NCI-H1694 (cell line): ENCODE measurements around the gene ZNF264.
"Not testable (repeated sequence)": the region's sequence is repeated elsewhere in the genome, so short reads cannot be mapped to it uniquely, and the experiment has no call there.

Experiments used
- DNase-seq: peaks from one replicate; lab custom pipeline; 2025; lab: John Stamatoyannopoulos, UW

ZNF264 gene

DNA sequence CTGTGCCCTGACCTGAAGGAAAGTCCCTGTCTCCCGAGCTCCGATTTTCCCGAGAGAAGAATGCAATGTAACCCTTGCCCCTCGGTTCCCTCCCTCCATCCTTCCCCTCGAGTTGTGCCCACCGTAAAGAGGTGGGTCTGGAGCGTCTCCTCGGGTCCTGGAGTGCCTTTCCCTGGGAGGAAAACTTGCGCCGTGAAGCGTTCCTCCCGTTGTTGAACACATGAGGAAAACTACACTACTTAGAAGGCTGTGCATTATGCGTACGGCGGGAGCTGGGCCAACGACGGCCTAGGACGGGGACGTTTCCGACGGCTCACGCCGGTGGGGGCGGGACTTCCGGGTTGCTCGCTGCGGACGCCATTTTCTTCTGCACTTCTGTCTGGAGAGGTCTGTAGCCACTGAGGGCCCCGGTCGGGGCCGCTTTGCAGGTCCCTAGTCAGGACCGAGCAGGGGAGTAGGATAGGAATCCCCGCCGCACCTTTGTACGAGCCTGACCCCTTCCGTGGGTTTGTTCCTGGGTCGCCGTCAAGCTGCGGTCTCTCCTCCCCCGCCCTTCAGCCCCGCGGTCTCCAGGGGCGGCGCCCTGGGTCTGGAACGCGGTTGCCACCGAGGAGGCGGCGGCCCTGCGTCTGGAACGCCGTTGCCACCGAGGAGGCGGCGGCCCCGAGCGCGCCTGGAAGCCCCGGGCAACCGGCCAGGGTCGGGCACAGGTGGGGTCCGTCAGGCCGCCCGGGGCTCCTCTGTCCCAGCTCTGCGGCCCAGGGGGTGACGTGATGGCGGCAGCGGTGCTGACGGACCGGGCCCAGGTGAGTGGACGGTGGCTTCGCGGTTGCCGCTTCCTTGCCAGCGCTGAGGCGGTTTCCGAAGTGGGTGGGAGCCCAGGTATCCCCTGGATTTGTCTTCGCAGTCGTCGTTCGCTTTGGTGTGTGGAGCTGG, at the start of gene ZNF264:
TSS of gene ZNF264 (plus strand) at position 360 of the 936 bp plus-strand sequence. CDS start at position 774, 414 bp downstream.
- peak; percentile 16 for DNase-seq

DNA sequence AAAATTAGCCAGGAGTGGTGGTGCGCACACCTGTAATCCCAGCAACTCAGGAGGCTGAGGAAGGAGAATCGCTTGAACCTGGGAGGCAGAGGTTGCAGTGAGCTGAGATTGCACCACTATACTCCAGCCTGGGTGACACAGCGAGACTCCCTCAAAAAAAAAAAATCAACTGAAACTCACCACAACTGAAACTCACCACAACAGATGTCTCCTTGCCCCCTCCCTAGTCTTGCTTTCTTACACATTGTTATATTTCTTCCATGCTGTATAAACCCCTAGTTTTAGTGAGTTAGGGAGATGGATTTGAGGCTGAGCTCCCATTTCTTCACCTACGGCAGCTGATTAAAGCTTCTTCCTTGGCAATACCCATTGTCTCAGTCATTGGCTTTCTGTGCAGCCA, 49.6 kb upstream of the ZNF264 start:
- DNase-seq: no peak

DNA sequence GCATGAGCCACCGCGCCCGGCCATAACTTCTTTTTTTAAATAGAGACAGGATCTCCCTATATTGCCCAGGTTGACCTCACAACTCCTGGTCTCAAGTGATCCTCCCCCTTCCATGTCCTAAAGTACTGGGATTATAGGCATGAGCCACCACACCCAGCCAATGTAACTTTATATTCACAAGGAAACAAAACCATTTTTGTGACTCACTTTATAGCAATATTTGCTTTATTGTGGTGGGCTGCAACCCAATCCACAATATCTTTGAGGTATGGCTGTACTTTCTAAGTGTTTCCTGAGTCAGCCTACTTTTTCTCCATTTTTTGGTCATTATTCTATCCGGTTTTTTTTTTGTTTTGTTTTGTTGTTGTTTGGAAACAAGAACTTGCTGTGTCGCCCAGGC, 38.4 kb upstream of the ZNF264 start:
- DNase-seq: no peak

DNA sequence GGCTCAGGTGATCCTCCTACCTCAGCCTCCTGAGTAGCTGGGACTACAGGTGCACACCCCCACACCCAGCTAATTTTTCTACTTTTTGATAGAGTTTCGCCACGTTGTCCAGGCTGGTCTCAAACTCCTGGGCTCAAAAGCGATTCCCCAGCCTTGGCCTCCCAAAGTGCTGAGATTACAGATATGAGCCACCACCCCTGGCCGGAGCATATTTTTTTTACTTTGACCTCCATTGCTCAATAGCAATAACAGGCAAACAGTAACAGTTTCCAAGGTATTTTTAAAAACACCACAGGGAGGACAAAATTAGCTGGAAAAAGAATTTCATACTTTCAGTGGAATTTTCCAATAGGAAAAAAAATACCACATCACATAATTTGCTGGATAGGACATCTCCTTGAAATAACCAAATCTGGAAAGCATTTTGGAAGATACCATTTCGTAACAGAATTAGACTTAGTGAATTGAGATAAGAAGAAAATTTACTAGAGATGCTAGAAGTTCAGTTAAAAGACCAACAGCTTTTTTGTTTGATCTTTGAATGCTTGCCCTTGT, 29.2 kb upstream of the ZNF264 start:
- DNase-seq: no peak

DNA sequence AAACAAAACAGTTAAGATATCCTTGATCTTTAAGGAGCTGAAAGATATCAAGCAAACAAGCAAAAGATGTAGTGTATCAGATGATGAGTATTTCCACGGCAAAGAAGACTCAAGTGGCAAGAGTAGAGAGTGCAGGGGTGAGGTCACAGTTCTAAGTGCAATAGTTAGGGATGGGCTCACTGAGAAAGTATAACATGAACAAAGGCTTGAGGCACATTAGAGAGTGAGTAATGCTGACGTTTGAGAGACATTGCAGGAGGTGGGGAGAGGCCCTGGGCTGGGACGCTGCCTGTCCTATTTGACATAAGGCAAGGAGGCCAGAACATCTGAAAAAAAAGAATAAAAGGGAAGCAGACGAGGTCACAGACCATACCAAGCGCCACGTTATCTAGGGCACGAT, 25.5 kb upstream of the ZNF264 start:
- no peak for DNase-seq

DNA sequence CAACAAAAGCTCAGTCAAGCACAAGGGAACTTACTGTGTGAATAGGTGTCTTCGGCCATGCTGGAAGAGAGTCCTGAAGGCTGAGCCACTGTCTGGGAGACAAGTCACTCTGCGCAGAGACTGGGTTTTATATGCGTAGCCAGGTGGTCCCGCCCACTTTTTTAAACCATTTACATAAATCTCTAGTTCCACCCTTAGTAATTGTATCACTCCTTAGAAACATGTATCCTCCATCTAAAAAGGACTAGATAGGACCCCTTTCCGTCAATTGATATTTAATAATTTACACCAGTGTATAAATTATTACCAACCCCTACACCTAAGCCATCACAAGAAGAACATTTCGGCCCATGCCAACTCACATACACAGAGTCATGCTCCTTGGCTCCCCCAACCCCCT, 23.9 kb upstream of the ZNF264 start, which contains the start of gene DUXA:
TSS of gene DUXA (minus strand) at position 101 of the 400 bp plus-strand sequence. CDS start at position 59, 42 bp downstream.
- DNase-seq: no peak

- DNase-seq: no peak
Observed at GRCh38 chr19:57171551-57172081, 19.7 kb upstream of the ZNF264 start.

DNA sequence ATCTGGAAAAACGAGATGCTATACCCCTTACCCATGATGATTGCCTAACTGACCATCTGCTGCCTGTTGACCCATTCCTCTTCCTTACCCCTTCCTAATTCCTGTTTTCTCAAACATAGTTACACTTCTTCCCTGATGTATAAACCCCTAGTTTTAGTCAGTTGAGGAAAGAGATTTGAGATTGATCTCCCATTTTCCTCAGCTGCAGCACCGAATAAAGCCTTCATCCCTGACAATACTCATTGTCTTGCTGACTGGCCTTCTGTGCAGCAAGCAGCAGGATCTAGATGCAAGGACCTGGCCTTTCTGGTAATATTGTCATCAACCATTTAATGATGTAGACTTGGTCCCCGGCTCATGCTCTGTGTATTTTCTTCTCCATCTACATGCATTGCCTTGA, 999 bp upstream of the ZNF264 start:
- no peak for DNase-seq

DNA sequence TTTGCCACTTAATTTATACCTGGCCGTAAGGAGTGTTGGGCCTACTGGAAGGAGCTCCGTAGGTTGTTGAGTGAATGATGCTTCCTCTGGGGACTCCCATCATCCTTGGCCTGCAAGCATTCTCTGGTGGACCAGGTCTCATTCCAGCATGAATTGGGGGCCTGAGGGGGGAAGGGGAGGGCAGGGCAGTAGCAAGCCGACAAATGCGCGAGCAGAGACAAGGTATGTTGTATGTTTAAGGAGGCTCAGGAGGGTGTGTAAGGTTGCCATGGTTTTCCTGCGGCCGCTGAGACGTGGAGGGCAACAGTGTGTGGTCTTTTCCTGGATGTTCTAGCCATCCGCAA, 749 bp downstream of the ZNF264 start:
- no peak for DNase-seq

- DNase-seq: no peak
Observed at GRCh38 chr19:57192993-57193392, 1.7 kb downstream of the ZNF264 start.

GRCh38 chr19:57197874-57198273, 6.6 kb downstream of the ZNF264 start:
- DNase-seq: not testable (repeated sequence)

GRCh38 chr19:57202160-57202559, 10.9 kb downstream of the ZNF264 start:
- no peak for DNase-seq

DNA sequence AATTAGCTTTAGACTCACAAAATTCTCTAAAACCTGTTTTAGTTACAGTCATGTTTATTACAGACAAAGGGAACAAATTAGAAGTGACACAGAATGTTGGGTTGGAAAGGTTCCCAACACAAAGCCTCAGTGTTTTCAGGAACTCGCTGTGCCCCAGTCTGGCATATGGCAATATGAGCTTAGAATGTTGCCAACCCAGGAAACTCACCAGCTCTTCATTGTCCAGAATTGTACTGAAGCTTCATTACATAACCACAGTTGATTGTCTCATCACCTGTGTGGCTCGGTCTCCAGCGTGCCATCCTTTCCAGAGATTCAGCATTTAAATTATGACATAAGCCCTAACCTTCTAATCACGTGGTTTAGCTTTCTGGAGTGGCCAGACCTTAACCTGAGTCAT, 19.1 kb downstream of the ZNF264 start:
- no peak for DNase-seq

- no peak for DNase-seq
Observed at GRCh38 chr19:57212109-57212508, 20.8 kb downstream of the ZNF264 start.

DNA sequence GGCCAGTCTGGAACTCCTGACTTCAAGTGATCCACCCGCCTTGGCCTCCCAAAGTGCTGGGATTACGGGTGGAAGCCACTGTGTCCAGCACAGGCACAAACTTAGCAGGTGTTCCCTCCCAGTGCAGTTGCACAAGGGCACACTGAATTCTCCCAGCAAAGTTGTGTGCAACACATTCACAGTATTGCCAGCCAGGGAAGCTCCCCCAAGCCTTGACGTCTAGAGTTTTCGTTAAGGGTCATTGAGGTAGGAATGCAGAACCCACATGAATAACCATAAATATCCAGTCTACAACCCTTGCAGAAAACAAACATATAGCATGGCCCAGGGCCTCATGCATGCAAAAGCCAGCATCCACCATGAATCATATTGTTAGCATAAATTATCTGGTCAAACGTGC, 36.2 kb downstream of the ZNF264 start:
- DNase-seq: no peak

GRCh38 chr19:57231686-57232085, 40.4 kb downstream of the ZNF264 start:
- no peak for DNase-seq

DNA sequence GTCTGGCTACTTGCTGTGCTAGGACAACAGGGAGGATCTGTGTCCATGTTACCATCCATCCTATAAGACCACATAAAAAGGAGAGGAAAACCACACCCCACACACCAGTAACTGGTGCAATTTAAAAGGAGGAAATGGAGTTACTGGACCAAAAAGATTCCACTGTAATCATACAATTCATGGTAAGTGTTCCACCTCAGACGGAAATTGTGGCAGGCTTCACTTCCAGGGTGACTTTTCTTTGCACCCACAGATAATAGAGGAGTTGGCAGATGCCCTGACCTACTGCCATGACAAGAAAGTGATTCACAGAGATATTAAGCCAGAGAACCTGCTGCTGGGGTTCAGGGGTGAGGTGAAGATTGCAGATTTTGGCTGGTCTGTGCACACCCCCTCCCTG, 41.9 kb downstream of the ZNF264 start:
- no peak for DNase-seq

DNA sequence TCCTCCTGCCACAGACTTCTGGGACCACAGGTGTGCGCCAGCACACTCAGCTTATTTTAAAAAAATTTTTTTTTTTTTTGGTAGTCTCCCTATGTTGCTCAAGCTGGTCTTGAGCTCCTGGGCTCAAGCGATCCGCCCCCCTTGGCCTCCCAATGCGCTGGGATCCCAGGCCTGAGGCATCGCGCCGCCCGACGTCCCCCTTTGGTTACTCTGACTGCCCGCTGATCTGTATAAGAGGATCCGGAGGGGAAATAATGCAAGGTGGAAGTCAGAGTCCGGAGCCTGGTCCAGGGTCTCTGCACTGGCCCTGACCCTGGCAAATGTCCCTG, 48.6 kb downstream of the ZNF264 start:
- no peak for DNase-seq

- DNase-seq: peak; percentile 82
Observed at GRCh38 chr19:57240311-57241090, 49.2 kb downstream of the ZNF264 start, which contains the start of gene ZNF805. TSS of gene ZNF805 (plus strand) at chr19:57240632. CDS start at chr19:57240892, 260 bp downstream.

DNA sequence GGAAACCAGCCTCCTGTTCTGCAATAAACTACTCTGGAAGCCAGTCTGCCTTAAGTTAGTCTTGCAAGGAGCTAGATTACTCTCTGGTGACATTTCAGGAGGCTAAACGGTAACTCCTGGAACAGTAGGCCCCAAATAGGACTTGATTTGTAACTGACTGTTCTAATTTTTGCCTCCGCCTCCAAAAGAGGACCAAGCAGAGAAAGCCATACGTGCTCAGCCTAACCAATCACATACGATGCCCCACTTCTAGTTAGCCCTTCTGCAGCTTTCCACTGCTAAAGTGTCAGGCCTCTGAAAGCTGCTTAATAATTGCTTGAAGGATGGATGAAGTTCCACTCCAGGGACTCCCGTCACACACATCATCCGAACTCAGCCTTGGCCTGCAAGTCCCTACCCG, 49.9 kb downstream of the ZNF264 start:
- no peak for DNase-seq

DNA sequence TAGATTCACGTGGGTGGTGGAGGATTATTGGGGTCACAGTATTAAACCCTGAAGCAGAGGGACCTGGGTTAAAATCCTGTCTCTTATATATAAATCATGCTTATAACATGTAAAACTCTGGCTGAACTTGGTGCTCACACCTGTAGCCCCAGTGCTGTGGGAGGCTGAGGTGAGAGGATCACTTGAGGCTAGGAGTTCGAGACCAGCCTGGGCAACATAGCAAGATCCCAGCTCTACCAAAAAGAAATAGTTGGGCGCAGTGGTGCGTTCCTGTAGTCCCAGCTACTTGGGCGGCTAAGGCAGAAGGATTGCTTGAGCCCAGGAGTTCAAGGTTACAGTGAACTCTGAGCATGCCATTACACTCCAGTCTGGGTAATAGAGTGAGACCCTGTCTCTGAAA, 51.5 kb downstream of the ZNF264 start:
- DNase-seq: no peak

DNA sequence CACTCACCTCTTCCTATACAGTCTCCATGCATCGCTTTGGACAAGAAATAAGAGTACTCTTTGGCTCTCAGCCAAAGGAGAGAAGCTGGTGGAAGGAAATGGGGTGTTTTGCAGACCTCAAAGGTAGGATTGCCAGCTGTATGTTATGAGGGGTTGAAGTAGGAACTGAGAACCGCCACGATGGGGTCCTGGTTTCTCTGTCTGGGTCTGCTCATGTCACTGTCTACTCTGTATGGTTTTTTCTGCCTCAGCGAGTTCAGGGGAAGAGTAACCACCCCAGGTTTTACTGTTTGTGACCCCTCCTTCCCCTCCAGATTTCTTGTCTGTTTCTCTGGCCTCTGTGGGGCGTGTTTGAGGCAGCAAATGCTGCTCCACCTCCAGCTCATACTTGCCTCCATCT, 53.2 kb downstream of the ZNF264 start:
- DNase-seq: no peak

- no peak for DNase-seq
Observed at GRCh38 chr19:57245066-57245465, 53.8 kb downstream of the ZNF264 start.
